ENCODE measurements around the gene PPP1R1A.

DNA sequence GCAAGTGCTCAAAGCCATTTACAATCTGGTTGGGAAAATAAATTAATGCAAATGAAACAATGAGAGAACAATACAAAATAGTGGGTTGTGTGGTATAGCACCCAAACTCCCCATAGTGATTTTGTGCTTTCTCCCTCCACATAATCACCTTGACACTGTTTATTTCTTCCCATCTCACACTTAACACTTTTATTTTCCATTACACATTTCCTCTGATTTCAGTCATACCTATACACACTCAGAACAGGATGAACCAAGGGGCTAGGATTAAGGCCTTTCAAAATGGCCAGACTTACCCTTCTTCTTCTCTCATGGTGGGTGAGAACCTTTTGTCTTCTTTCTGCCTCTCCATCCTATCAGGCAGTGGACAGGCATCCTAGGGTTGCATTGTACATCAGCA lies 53.0 kb downstream of the PPP1R1A start:
- TF ChIP-seq POLR2A (IDR thresholded peaks at IDR 0.05) = no peak
- TF ChIP-seq, protein P1, sequence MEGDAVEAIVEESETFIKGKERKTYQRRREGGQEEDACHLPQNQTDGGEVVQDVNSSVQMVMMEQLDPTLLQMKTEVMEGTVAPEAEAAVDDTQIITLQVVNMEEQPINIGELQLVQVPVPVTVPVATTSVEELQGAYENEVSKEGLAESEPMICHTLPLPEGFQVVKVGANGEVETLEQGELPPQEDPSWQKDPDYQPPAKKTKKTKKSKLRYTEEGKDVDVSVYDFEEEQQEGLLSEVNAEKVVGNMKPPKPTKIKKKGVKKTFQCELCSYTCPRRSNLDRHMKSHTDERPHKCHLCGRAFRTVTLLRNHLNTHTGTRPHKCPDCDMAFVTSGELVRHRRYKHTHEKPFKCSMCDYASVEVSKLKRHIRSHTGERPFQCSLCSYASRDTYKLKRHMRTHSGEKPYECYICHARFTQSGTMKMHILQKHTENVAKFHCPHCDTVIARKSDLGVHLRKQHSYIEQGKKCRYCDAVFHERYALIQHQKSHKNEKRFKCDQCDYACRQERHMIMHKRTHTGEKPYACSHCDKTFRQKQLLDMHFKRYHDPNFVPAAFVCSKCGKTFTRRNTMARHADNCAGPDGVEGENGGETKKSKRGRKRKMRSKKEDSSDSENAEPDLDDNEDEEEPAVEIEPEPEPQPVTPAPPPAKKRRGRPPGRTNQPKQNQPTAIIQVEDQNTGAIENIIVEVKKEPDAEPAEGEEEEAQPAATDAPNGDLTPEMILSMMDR (IDR thresholded peaks at IDR 0.05) = no peak
